GM12878 (cell line): ENCODE data around the gene MRTFB. TPM values are rescaled to one million over a fixed set of nuclear protein-coding genes. Genes with fewer than 3 reads are reported as not detected.

Experiments
- ATAC-seq: fragments of 200-7000 bp; cut with Tn5 transposase; 3 replicates; pipeline ENCODE4 v1.9.1; 2020; ENCODE audit warnings: mild to moderate bottlenecking, moderate library complexity
- BruUV-seq: library from RNA; stranded (reverse); fragments of 400-500 nt; replicated peaks from 2 replicates; lab custom pipeline; 2021; lab: Mats Ljungman, UMichigan
- CTCF ChIA-PET: fragments of 300-600 bp; sonication (Branson Sonifier 250); formaldehyde crosslinking; extraction: SDS; loops from one replicate; lab custom pipeline; 2021; ENCODE audit warnings: inconsistent platforms; lab: Yijun Ruan, JAX
- POLR2A ChIA-PET: fragments of 350-600 bp; formaldehyde crosslinking; extraction: SDS; loops from one replicate; lab custom pipeline; 2021; ENCODE audit warnings: inconsistent platforms; lab: Charles Lee
- RAD21 ChIA-PET: fragments of 300-600 bp; sonication (Branson Sonifier 250); formaldehyde crosslinking; loops from one replicate; lab custom pipeline; 2023; ENCODE audit warnings: antibody characterized with exemption; ENCODE audit not compliant: unreplicated experiment; lab: Charles Lee
- SMC1A ChIA-PET: fragments of 300-600 bp; sonication (Branson Sonifier 250); formaldehyde crosslinking; loops from one replicate; lab custom pipeline; 2023; ENCODE audit not compliant: unreplicated experiment, uncharacterized antibody; lab: Charles Lee
- DNase-seq: peaks from one replicate; pipeline ENCODE4 v3.0.0-alpha.2; 2011; ENCODE audit warnings: low read depth, low spot score
- FAIRE-seq: peaks from 3 replicates; lab custom pipeline; 2011; peaks lifted over from hg19 to GRCh38; lab: Jason Lieb, UNC
- H2AFZ ChIP-seq: 2 replicates; pipeline ENCODE4 v1.6.0; 2011; ENCODE audit warnings: low read depth, low read length, control low read depth; ENCODE audit not compliant: control insufficient read depth
- H3K27ac ChIP-seq: 2 replicates; pipeline ENCODE4 v1.5.1; 2011; ENCODE audit warnings: control low read depth; ENCODE audit not compliant: control insufficient read depth, insufficient read depth
- H3K27me3 ChIP-seq, 2 experiments: replicated peaks in 1 of 2; 2 replicates each; pipeline versions ENCODE4 v1.6.0 to v1.6.1; 2011; ENCODE audit warnings: low read length in 1 of 2; ENCODE audit not compliant: control insufficient read depth in 2 of 2, insufficient read depth in 2 of 2
- H3K36me3 ChIP-seq, 2 experiments: 2 replicates each; pipeline ENCODE4 v1.5.1; 2011; ENCODE audit warnings: low read length in 1 of 2; ENCODE audit not compliant: control insufficient read depth in 2 of 2, insufficient read depth in 2 of 2
- H3K4me1 ChIP-seq: 2 replicates; pipeline ENCODE4 v1.6.1; 2011; ENCODE audit warnings: mild to moderate bottlenecking, low read length, moderate library complexity, mixed read lengths; ENCODE audit not compliant: control insufficient read depth, insufficient read depth
- H3K4me2 ChIP-seq: 2 replicates; pipeline ENCODE4 v1.6.0; 2011; ENCODE audit warnings: control low read depth; ENCODE audit not compliant: control insufficient read depth, insufficient read depth
- H3K4me3 ChIP-seq: fragments of 200-600 bp; sonication (generic); 2 replicates; pipeline ENCODE4 v1.5.1; 2016
- H3K79me2 ChIP-seq: 2 replicates; pipeline ENCODE4 v1.6.0; 2011; ENCODE audit warnings: low read length; ENCODE audit not compliant: control insufficient read depth, insufficient read depth
- H3K9ac ChIP-seq: 2 replicates; pipeline ENCODE4 v1.8.0; 2011; ENCODE audit warnings: low read length, control low read depth, mixed read lengths; ENCODE audit not compliant: control insufficient read depth, insufficient read depth
- H3K9me3 ChIP-seq: replicated peaks from 3 replicates; pipeline ENCODE4 v1.5.1; 2011; ENCODE audit warnings: mild to moderate bottlenecking, low read length; ENCODE audit not compliant: control insufficient read depth, insufficient read depth
- H4K20me1 ChIP-seq: 2 replicates; pipeline ENCODE4 v1.6.0; 2011; ENCODE audit not compliant: control insufficient read depth, insufficient read depth
- BCL3 ChIP-seq: IDR thresholded peaks from 2 replicates; pipeline ENCODE4 v1.6.1; 2011; ENCODE audit warnings: borderline replicate concordance, low read depth, mild to moderate bottlenecking, moderate library complexity, low read length; ENCODE audit not compliant: insufficient read depth, poor library complexity, severe bottlenecking
- E2F8 ChIP-seq: fragments of 450-650 bp; IDR thresholded peaks from 2 replicates; pipeline ENCODE4 v1.6.1; 2018; ENCODE audit warnings: mild to moderate bottlenecking, low read depth, moderate library complexity; ENCODE audit not compliant: partially characterized antibody
- POLR2AphosphoS5 ChIP-seq: IDR thresholded peaks from 2 replicates; pipeline ENCODE4 v1.6.1; 2011; ENCODE audit warnings: mild to moderate bottlenecking, low read length, inconsistent platforms
- TARDBP ChIP-seq: IDR thresholded peaks from 2 replicates; pipeline ENCODE4 v1.6.1; 2016; ENCODE audit warnings: borderline replicate concordance
- WGBS: methylation state at CpG from one replicate; pipeline ENCODE4 v1.1.6; 2016; ENCODE audit warnings: low lambda C conversion rate; ENCODE audit not compliant: insufficient replicate concordance, insufficient coverage; ENCODE audit errors: missing lambda C conversion rate; 5-methylcytosine and 5-hydroxymethylcytosine counted together
- in situ Hi-C: fragments of 300-500 bp; cut with MboI; formaldehyde crosslinking; loops from 9 replicates; pipeline ENCODE4 v1.14.3; 2018; ENCODE audit warnings: mixed read lengths
- intact Hi-C: fragments of 100-400 bp; cut with micrococcal nuclease; formaldehyde crosslinking; loops from one replicate; pipeline ENCODE4 v1.14.2; 2022; ENCODE audit not compliant: unreplicated experiment
- polyA plus RNA-seq, 11 experiments: library from polyadenylated mRNA; depleted of rRNA in 4 of 11; unstranded in 6 of 11; stranded (reverse) in 5 of 11; fragments of >200 nt; fragmentation: Nextera tagmentation in 4 of 11; fragmentation: Illumina TruSeq in 1 of 11; extraction: Ambion mirVana in 4 of 11; extraction: Trizol in 1 of 11; gene quantifications; 1 replicate in 1 of 11; 2 replicates in 10 of 11; pipeline versions ENCODE4 v1.2.1 to v1.2.3, GENCODE V29; 2011 to 2016; ENCODE audit warnings: inconsistent platforms in 2 of 11, missing spikeins in 2 of 11, low read depth in 1 of 11
- total RNA-seq, 4 experiments: library from RNA; depleted of rRNA in 3 of 4; stranded (reverse); fragments of >200 nt in 3 of 4; fragmentation: Illumina TruSeq in 1 of 4; extraction: Trizol in 1 of 4; gene quantifications; 2 replicates each; pipeline versions ENCODE4 v1.2.1 to v1.2.3, GENCODE V29; 2013 to 2021

MRTFB gene
- total and polyA plus RNA-seq, 10 of the 15 experiments (the other 5 are each of a cell fraction or from before 2014, with no cell fraction given), result 2.1 to 14.3 (median 8.0) TPM

GRCh38 chr16:14072360-14072759 lies 1.2 kb downstream of the MRTFB start:
- RAD21 ChIA-PET, result interaction anchor here (1.6 kb wide), 1 partner anchor 149 kb away, joined by 6 read pairs; no protein-coding TSS in a partner anchor
- CTCF ChIA-PET, result interaction anchor here (0.8 to 1.0 kb wide), 2 partner anchors 149 to 150 kb away, joined by 3 read pairs; no protein-coding TSS in a partner anchor
- no peaks in the 10 kb centered on the region for H3K36me3 ChIP-seq
- peaks cover 2% of the 10 kb centered on the region; the same call in 1 of the 2 replicates for H3K4me1 ChIP-seq
- SMC1A ChIA-PET, result interaction anchor here (0.6 to 1.1 kb wide), 2 partner anchors 149 to 177 kb away, joined by 3 read pairs; no protein-coding TSS in a partner anchor
- in situ Hi-C loops, result no loop called here
- H3K9me3 ChIP-seq, result no peaks in the 10 kb centered on the region
- no peaks in the 10 kb centered on the region for H3K27me3 ChIP-seq
- H3K9ac ChIP-seq, result no peak overlapping the region
- intact Hi-C loops, result loop anchor here (2.0 to 5.0 kb wide), 4 partner anchors 50 to 150 kb away; no protein-coding TSS in a partner anchor
- BruUV-seq, result no TSS peak
- 98% methylated on average over 6 of the region's 6 CpGs for WGBS
- ATAC-seq (no peak), FAIRE-seq (no peak), DNase-seq (no peak)
- peak overlapping the region; percentile 99; the same call in 1 of the 2 replicates for H2AFZ ChIP-seq
- H3K27ac ChIP-seq, result no peak overlapping the region
- POLR2A ChIA-PET, result interaction anchor here (1.2 kb wide), 1 partner anchor 29 kb away, joined by 3 read pairs; no protein-coding TSS in a partner anchor
- no peak for TF ChIP-seq E2F8
- TF ChIP-seq TARDBP, result no peak
- TF ChIP-seq BCL3, result no peak
- no peak for TF ChIP-seq POLR2AphosphoS5
- H4K20me1 ChIP-seq, result no peaks in the 10 kb centered on the region
- peaks cover 7% of the 10 kb centered on the region for H3K79me2 ChIP-seq
- H3K4me2 ChIP-seq, result peak overlapping the region; percentile 90
- peak overlapping the region; percentile 98; the same call in 1 of the 2 replicates for H3K4me3 ChIP-seq
